Measurements from ENCODE around the gene BCAT1.

GRCh38 chr12:24851341-24851740 lies 97.6 kb downstream of the BCAT1 start:
- TF ChIP-seq POLR2A (IDR thresholded peaks at IDR 0.05) (no peak), CTCF (IDR thresholded peaks at IDR 0.05) (no peak)

All from Peyer's patch (tissue), 4 donors.